Common myeloid progenitor, CD34-positive (primary cell): Measurements from ENCODE around the gene SRSF11.

Source experiments
- CTCF ChIA-PET: fragments of 350-600 bp; sonication (Branson Sonifier 250); formaldehyde crosslinking; loops from one replicate; lab custom pipeline; 2021; ENCODE audit warnings: antibody characterized with exemption; lab: Charles Lee
- POLR2A ChIA-PET: fragments of 350-600 bp; sonication (Branson Sonifier 250); formaldehyde crosslinking; loops from one replicate; lab custom pipeline; 2021; ENCODE audit warnings: antibody characterized with exemption; lab: Charles Lee
- DNase-seq, 3 donors: peaks; one replicate each; pipeline versions ENCODE4 v3.0.0 to v3.0.0-alpha.2; 2013
- H3K27ac ChIP-seq, 2 experiments: 1 replicate in 1 of 2; 2 replicates in 1 of 2; pipeline ENCODE4 v1.7.0; 2013; ENCODE audit warnings: inconsistent platforms in 2 of 2, low read length in 2 of 2, mild to moderate bottlenecking in 2 of 2, low read depth in 1 of 2, moderate library complexity in 1 of 2; ENCODE audit not compliant: severe bottlenecking in 2 of 2, insufficient read depth in 1 of 2, poor library complexity in 1 of 2
- H3K27me3 ChIP-seq, 5 experiments: replicated peaks in 2 of 5; 1 replicate in 3 of 5; 2 replicates in 2 of 5; pipeline versions ENCODE4 v1.6.1 to v1.7.0; 2013; ENCODE audit warnings: low read length in 4 of 5, mild to moderate bottlenecking in 2 of 5, moderate library complexity in 2 of 5, inconsistent platforms in 1 of 5; ENCODE audit not compliant: insufficient read depth in 5 of 5, control insufficient read depth in 4 of 5
- H3K36me3 ChIP-seq, 4 experiments: 1 replicate in 2 of 4; 2 replicates in 2 of 4; pipeline versions ENCODE4 v1.6.1 to v1.7.0; 2013; ENCODE audit warnings: low read length in 3 of 4, control low read depth in 1 of 4, mild to moderate bottlenecking in 1 of 4; ENCODE audit not compliant: control insufficient read depth in 4 of 4, insufficient read depth in 4 of 4
- H3K4me1 ChIP-seq, 4 experiments: 1 replicate in 3 of 4; 2 replicates in 1 of 4; pipeline versions ENCODE4 v1.6.1 to v1.7.1; 2013; ENCODE audit warnings: low read length in 3 of 4, mild to moderate bottlenecking in 3 of 4, control low read depth in 1 of 4, inconsistent platforms in 1 of 4, moderate library complexity in 1 of 4; ENCODE audit not compliant: control insufficient read depth in 4 of 4, insufficient read depth in 4 of 4; ENCODE audit errors: control extremely low read depth in 1 of 4
- H3K4me3 ChIP-seq, 7 experiments: 1 replicate in 4 of 7; 2 replicates in 3 of 7; pipeline versions ENCODE4 v1.5.1 to v1.7.0; 2013; ENCODE audit warnings: mild to moderate bottlenecking in 7 of 7, low read length in 6 of 7, moderate library complexity in 6 of 7, inconsistent platforms in 2 of 7, low read depth in 2 of 7, control low read depth in 1 of 7; ENCODE audit not compliant: insufficient read depth in 4 of 7, control insufficient read depth in 1 of 7; ENCODE audit errors: extremely low read depth in 1 of 7
- H3K9me3 ChIP-seq, 5 experiments: 1 replicate in 4 of 5; 2 replicates in 1 of 5; pipeline versions ENCODE4 v1.6.1 to v1.7.1; 2013; ENCODE audit warnings: low read length in 4 of 5, mild to moderate bottlenecking in 2 of 5, inconsistent platforms in 1 of 5, low read depth in 1 of 5, moderate library complexity in 1 of 5; ENCODE audit not compliant: control insufficient read depth in 4 of 5, insufficient read depth in 2 of 5; ENCODE audit errors: control extremely low read depth in 1 of 5
- WGBS: methylation state at CpG from one replicate; pipeline ENCODE4 v1.1.5; 2013; ENCODE audit not compliant: insufficient coverage; 5-methylcytosine and 5-hydroxymethylcytosine counted together

The SRSF11 gene

DNA sequence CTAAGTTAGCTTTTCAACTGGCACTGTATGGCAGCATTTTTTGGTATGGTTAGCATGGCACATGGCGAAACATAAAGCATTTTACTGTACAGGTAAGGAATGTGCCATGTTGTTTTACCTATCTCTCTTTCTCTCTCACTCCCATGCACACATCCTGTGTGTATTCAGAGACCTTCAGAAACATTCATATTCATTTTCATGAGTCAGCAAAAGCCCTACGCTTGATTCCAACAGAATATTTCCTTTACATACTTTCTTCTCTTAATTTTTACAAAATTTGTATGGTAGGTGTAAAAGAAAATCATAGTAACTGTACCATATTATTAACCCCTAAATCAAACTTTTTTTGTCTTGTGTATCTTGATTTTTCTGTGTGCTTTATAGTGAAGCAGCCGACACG lies 10.3 kb downstream of the SRSF11 start:
- CTCF ChIA-PET, result interaction anchor here (0.8 kb wide), 1 partner anchor 25 kb away, joined by 3 read pairs; no protein-coding TSS in a partner anchor
- Histone ChIP-seq H3K4me3 (no peak overlapping the region), H3K36me3 (peaks cover 19 to 81% (median 53%) of the 10 kb centered on the region in 4 experiments), H3K9me3 (no peaks in the 10 kb centered on the region), H3K4me1 (peaks cover 0 to 12% (median 5%) of the 10 kb centered on the region in 4 experiments), H3K27me3 (no peaks in the 10 kb centered on the region), H3K27ac (no peak overlapping the region)
- POLR2A ChIA-PET, result interaction anchor here (1.5 kb wide), 1 partner anchor 10 kb away, joined by 6 read pairs; the partner anchor contains the start of gene SRSF11
- WGBS, result 92% methylated on average over 2 of the region's 4 CpGs
- DNase-seq, result no peak

- CTCF ChIA-PET, result interaction anchor here (0.6 to 1.0 kb wide), 2 partner anchors 23 to 115 kb away, joined by 3 read pairs; no protein-coding TSS in a partner anchor
- Histone ChIP-seq H3K4me3 (no peak overlapping the region), H3K9me3 (no peaks in the 10 kb centered on the region), H3K4me1 (no peaks in the 10 kb centered on the region), H3K27ac (no peak overlapping the region), H3K36me3 (peaks cover 30 to 94% (median 60%) of the 10 kb centered on the region in 4 experiments), H3K27me3 (no peaks in the 10 kb centered on the region)
- DNase-seq, result no peak
- POLR2A ChIA-PET, result no interaction called here
Observed at GRCh38 chr1:70234733-70235132, 13.6 kb downstream of the SRSF11 start.

DNA sequence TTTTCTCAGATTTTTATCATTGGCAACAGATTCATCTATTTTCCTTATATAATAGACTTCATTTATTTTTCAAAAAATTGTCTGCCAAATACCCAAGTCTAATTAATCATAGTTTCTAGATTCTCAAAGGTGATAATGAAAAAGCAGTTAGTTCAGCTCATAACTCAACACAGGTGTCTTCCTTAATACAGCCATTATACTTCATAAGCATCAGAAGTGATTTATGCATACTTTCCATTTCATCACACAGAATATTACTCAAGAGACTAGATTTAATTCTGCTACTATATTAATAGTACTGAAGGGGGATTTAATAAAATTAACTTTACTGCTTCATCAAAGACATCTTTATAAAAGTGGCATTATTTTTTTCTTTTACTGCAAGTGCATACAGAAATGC lies 18.8 kb downstream of the SRSF11 start:
- Histone ChIP-seq H3K27me3 (no peaks in the 10 kb centered on the region), H3K4me1 (no peaks in the 10 kb centered on the region), H3K4me3 (no peak overlapping the region), H3K27ac (no peak overlapping the region), H3K9me3 (no peaks in the 10 kb centered on the region), H3K36me3 (peaks cover 29 to 96% (median 74%) of the 10 kb centered on the region in 4 experiments)
- DNase-seq, result no peak
- POLR2A ChIA-PET, result no interaction called here
- CTCF ChIA-PET, result no interaction called here

DNA sequence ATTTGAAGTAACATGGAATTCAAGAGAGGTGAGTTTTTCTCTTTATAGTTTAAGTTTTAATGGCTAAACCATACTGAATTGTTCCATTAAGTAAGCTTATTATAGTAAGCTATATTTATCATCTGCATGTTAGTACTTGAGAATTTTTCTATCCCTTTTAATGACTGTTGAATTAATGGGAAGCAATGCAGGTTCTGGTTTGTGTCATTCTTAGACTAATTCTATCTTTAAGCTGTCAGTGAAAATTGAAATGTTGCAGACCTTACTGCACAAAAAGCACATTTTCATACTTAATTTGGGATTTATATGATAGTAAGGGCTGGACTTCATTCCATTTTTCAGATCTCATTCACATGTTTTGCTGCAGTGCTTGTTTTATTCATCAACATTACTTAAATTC lies 25.9 kb downstream of the SRSF11 start:
- ChIA-PET POLR2A (interaction anchor here (1.2 kb wide), 1 partner anchor 17 kb away, joined by 3 read pairs; no protein-coding TSS in a partner anchor), CTCF (interaction anchor here (0.9 kb wide), 1 partner anchor 11 kb away, joined by 3 read pairs; no protein-coding TSS in a partner anchor)
- H3K27me3 ChIP-seq, result no peaks in the 10 kb centered on the region
- H3K9me3 ChIP-seq, result no peaks in the 10 kb centered on the region
- no peaks in the 10 kb centered on the region for H3K4me1 ChIP-seq
- no peak for DNase-seq
- peaks cover 40 to 95% (median 67%) of the 10 kb centered on the region in 4 experiments for H3K36me3 ChIP-seq
- H3K4me3 ChIP-seq, result no peak overlapping the region
- H3K27ac ChIP-seq, result no peak overlapping the region

- peaks cover 40 to 91% (median 63%) of the 10 kb centered on the region in 4 experiments for H3K36me3 ChIP-seq
- H3K27me3 ChIP-seq, result no peaks in the 10 kb centered on the region
- ChIA-PET CTCF (interaction anchor here (0.9 kb wide), 1 partner anchor 12 kb away, joined by 3 read pairs; no protein-coding TSS in a partner anchor), POLR2A (interaction anchor here (1.2 kb wide), 1 partner anchor 17 kb away, joined by 3 read pairs; no protein-coding TSS in a partner anchor)
- H3K4me3 ChIP-seq, result no peak overlapping the region
- H3K27ac ChIP-seq, result peak overlapping the region in 1 of 2 experiments; percentile 17
- DNase-seq, result no peak
- H3K4me1 ChIP-seq, result no peaks in the 10 kb centered on the region
- no peaks in the 10 kb centered on the region for H3K9me3 ChIP-seq
Observed at GRCh38 chr1:70247768-70248167, 26.6 kb downstream of the SRSF11 start.

DNA sequence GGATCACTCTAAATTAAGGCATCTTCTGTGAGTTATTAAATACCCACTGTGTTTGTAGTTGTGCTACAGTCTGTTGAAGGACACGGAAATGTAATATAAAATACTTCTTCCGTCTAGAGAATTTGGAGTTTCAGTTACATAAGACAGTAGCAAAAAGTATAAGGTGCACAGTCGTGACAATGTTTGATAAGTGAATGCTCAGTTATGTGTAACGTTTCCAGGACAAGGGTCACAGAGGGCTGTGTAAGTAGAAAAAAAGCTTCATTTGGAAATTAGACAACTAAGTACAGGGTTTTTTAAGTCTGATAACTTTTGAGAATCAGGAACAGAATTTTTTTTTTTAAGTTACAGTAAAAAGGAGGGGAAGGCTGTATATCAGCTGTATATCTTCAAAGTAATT lies 27.5 kb downstream of the SRSF11 start:
- WGBS, result 100% methylated on average over 4 of the region's 4 CpGs
- Histone ChIP-seq H3K36me3 (peaks cover 36 to 88% (median 59%) of the 10 kb centered on the region in 4 experiments), H3K4me1 (no peaks in the 10 kb centered on the region), H3K4me3 (no peak overlapping the region), H3K27ac (peak overlapping the region in 1 of 2 experiments; percentile 22), H3K9me3 (no peaks in the 10 kb centered on the region), H3K27me3 (no peaks in the 10 kb centered on the region)
- no peak for DNase-seq
- CTCF ChIA-PET, result no interaction called here
- POLR2A ChIA-PET, result no interaction called here

GRCh38 chr1:70256664-70257063 lies 35.5 kb downstream of the SRSF11 start:
- peaks cover 2 to 10% (median 6%) of the 10 kb centered on the region in 4 experiments for H3K36me3 ChIP-seq
- no peaks in the 10 kb centered on the region for H3K9me3 ChIP-seq
- 100% methylated on average over 1 of the region's 1 CpG for WGBS
- H3K27me3 ChIP-seq, result no peaks in the 10 kb centered on the region
- ChIA-PET CTCF (no interaction called here), POLR2A (no interaction called here)
- H3K4me3 ChIP-seq, result no peak overlapping the region
- H3K27ac ChIP-seq, result no peak overlapping the region
- no peak for DNase-seq
- no peaks in the 10 kb centered on the region for H3K4me1 ChIP-seq
